ENCODE results near the gene ZNF462. TPM values are rescaled to one million over a fixed set of nuclear protein-coding genes. Genes with fewer than 3 reads are reported as not detected.

Gene ZNF462
- total RNA-seq, 2 donors from 2014 or later = 20.9 to 30.5 TPM

- TF ChIP-seq CTCF (IDR thresholded peaks at IDR 0.05) = no peak
- no peaks in the 10 kb centered on the region for H3K4me1 ChIP-seq
- H3K4me3 ChIP-seq = no peak overlapping the region
- H3K36me3 ChIP-seq = no peaks in the 10 kb centered on the region
- H3K9me3 ChIP-seq = no peaks in the 10 kb centered on the region
- H3K27me3 ChIP-seq = no peaks in the 10 kb centered on the region
- H3K27ac ChIP-seq = no peak overlapping the region
- no peak for DNase-seq (ENCODE audit: low spot score)
These were observed 162.5 kb downstream of the ZNF462 start for GRCh38 chr9:107025260-107026035.

GRCh38 chr9:107029146-107029545 lies 166.2 kb downstream of the ZNF462 start:
- Histone ChIP-seq H3K36me3 (no peaks in the 10 kb centered on the region), H3K4me1 (no peaks in the 10 kb centered on the region), H3K27ac (no peak overlapping the region), H3K27me3 (no peaks in the 10 kb centered on the region), H3K4me3 (no peak overlapping the region), H3K9me3 (no peaks in the 10 kb centered on the region)
- no peak for DNase-seq (ENCODE audit: low spot score)
- TF ChIP-seq CTCF (IDR thresholded peaks at IDR 0.05) = no peak

GRCh38 chr9:107033966-107034365 lies 171.0 kb downstream of the ZNF462 start:
- H3K27ac ChIP-seq = no peak overlapping the region

GRCh38 chr9:107034831-107035230 lies 171.9 kb downstream of the ZNF462 start:
- no peak overlapping the region for H3K4me3 ChIP-seq
- no peak for DNase-seq (ENCODE audit: low spot score)
- no peak for TF ChIP-seq CTCF (IDR thresholded peaks at IDR 0.05)
- H3K4me1 ChIP-seq = no peaks in the 10 kb centered on the region
- no peaks in the 10 kb centered on the region for H3K36me3 ChIP-seq
- H3K27ac ChIP-seq = no peak overlapping the region
- H3K9me3 ChIP-seq = no peaks in the 10 kb centered on the region
- no peaks in the 10 kb centered on the region for H3K27me3 ChIP-seq

More at GRCh38 chr9:107033966-107034365, 171.0 kb downstream of the ZNF462 start:
- H3K27me3 ChIP-seq = no peaks in the 10 kb centered on the region
- H3K9me3 ChIP-seq = no peaks in the 10 kb centered on the region
- no peak overlapping the region for H3K4me3 ChIP-seq
- no peaks in the 10 kb centered on the region for H3K36me3 ChIP-seq
- DNase-seq (ENCODE audit: low spot score) = no peak
- no peak for TF ChIP-seq CTCF (IDR thresholded peaks at IDR 0.05)
- no peaks in the 10 kb centered on the region for H3K4me1 ChIP-seq

GRCh38 chr9:107036367-107036766 lies 173.4 kb downstream of the ZNF462 start:
- Histone ChIP-seq H3K27me3 (no peaks in the 10 kb centered on the region), H3K4me1 (no peaks in the 10 kb centered on the region), H3K4me3 (no peak overlapping the region), H3K9me3 (no peaks in the 10 kb centered on the region), H3K27ac (no peak overlapping the region), H3K36me3 (no peaks in the 10 kb centered on the region)
- DNase-seq (ENCODE audit: low spot score) = no peak
- no peak for TF ChIP-seq CTCF (IDR thresholded peaks at IDR 0.05)

- Histone ChIP-seq H3K4me1 (no peaks in the 10 kb centered on the region), H3K36me3 (no peaks in the 10 kb centered on the region), H3K27me3 (no peaks in the 10 kb centered on the region), H3K4me3 (no peak overlapping the region), H3K27ac (no peak overlapping the region), H3K9me3 (no peaks in the 10 kb centered on the region)
- no peak for TF ChIP-seq CTCF (IDR thresholded peaks at IDR 0.05)
- no peak for DNase-seq (ENCODE audit: low spot score)
These were observed 176.6 kb downstream of the ZNF462 start for GRCh38 chr9:107039542-107039941.

Measured in right atrium auricular region (tissue), 2 donors.